GM06990 (cell line): Measurements from ENCODE around the gene ATP6V1G2.
"Not testable (repeated sequence)": the region's sequence is repeated elsewhere in the genome, so short reads cannot be mapped to it uniquely, and the experiment has no call there.

ENCODE experiments used
- DNase-seq: peaks from one replicate; pipeline ENCODE4 v3.0.0-alpha.2; 2011; ENCODE audit not compliant: insufficient read length; ENCODE audit errors: extremely low read depth
- H3K27me3 ChIP-seq: replicated peaks from 2 replicates; pipeline ENCODE4 v1.6.0; 2011; ENCODE audit warnings: low read length; ENCODE audit not compliant: control insufficient read depth, insufficient read depth
- H3K36me3 ChIP-seq: 2 replicates; pipeline ENCODE4 v1.5.1; 2011; ENCODE audit warnings: low read length; ENCODE audit not compliant: control insufficient read depth, insufficient read depth
- H3K4me3 ChIP-seq: replicated peaks from 2 replicates; pipeline ENCODE4 v1.5.1; 2011; ENCODE audit warnings: low read depth, mild to moderate bottlenecking, control low read depth, low read length
- TF ChIP-seq, protein P1 (sequence below): IDR thresholded peaks from 2 replicates; pipeline ENCODE4 v1.5.1; 2011; ENCODE audit warnings: low read length, control low read depth, mild to moderate bottlenecking, inconsistent platforms; ENCODE audit not compliant: insufficient read depth, poor library complexity, severe bottlenecking

Gene ATP6V1G2

DNA sequence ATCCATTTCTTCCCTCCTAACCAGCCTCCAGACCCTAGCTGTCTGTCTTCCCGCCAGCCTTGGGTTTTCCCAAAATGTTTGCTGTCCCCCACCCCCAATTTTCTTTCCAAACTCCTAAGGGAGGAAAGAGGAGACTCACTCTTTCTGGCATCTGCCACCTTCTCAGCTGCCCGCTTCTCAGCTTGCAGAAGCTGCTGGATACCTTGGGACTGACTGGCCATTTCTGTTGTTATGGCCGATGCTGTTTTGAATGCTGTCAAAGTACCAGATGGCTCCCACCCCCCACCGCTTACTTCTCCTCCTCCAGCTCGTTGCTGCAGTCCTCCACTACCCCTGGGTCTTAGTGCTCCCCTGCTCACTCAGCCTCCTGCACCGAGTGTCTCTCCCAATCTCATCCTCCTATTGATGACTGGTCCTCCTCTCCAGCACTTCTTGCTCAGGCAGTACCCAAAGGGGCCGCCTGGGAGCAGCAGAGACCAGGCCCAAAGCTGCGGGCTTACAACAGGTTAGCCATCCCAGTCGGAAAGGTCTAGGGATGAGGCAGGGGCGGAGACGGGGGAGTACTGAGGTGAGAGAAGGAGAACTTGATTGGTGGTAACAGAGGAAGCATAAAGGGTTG lies at the start of gene ATP6V1G2:
TSS of gene ATP6V1G2 (minus strand) at position 270 of the 619 bp plus-strand sequence. CDS start at position 221, 49 bp downstream.
- TF ChIP-seq, protein P1, sequence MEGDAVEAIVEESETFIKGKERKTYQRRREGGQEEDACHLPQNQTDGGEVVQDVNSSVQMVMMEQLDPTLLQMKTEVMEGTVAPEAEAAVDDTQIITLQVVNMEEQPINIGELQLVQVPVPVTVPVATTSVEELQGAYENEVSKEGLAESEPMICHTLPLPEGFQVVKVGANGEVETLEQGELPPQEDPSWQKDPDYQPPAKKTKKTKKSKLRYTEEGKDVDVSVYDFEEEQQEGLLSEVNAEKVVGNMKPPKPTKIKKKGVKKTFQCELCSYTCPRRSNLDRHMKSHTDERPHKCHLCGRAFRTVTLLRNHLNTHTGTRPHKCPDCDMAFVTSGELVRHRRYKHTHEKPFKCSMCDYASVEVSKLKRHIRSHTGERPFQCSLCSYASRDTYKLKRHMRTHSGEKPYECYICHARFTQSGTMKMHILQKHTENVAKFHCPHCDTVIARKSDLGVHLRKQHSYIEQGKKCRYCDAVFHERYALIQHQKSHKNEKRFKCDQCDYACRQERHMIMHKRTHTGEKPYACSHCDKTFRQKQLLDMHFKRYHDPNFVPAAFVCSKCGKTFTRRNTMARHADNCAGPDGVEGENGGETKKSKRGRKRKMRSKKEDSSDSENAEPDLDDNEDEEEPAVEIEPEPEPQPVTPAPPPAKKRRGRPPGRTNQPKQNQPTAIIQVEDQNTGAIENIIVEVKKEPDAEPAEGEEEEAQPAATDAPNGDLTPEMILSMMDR = peak; percentile 97
- DNase-seq = peak; percentile 85
- Histone ChIP-seq H3K4me3 (peak within 1 kb of the TSS; percentile 53), H3K27me3 (no peaks in the 10 kb centered on the region), H3K36me3 (no peaks in the 10 kb centered on the region)

DNA sequence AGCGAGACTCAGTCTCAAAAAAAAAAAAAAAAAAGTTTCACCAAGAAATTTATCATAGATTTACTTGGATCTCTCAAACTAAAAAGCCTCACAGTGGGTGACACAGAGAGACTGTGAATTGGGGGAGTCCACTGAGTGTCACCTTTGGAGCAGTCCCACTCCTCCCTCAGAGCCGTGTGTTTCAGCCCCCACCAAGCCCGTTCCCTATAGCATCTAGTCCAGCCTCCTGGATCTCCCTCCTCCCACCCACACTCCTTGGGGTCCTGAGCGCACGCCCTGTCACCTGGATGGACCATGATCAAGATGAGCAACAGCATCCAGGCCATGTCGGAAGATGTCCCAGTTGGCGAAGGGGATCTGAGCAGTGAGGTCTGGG lies 46.0 kb upstream of the ATP6V1G2 start:
- TF ChIP-seq, protein P1 = no peak
- Histone ChIP-seq H3K4me3 (no peak overlapping the region), H3K27me3 (no peaks in the 10 kb centered on the region), H3K36me3 (no peaks in the 10 kb centered on the region)
- no peak for DNase-seq

DNA sequence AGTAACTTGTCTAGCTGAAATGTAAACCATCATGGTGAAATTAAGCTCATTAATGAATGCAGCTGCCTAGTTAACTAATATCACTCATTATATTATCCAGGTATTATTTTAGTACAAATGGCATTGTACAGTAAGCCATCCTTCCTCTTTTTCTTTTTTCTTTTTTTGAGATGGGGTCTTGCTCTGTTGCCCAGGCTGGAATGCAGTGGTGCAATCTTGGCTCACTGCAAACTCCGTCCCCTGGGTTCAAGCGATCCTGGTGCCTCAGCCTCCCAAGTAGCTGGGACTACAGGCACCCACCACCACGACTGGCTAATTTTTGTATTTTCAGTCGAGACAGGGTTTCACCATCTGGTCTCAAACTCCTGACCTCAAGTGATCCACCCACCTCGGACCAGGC lies 44.3 kb upstream of the ATP6V1G2 start:
- H3K36me3 ChIP-seq, H3K4me3 ChIP-seq, DNase-seq, H3K27me3 ChIP-seq: not testable (repeated sequence)

DNA sequence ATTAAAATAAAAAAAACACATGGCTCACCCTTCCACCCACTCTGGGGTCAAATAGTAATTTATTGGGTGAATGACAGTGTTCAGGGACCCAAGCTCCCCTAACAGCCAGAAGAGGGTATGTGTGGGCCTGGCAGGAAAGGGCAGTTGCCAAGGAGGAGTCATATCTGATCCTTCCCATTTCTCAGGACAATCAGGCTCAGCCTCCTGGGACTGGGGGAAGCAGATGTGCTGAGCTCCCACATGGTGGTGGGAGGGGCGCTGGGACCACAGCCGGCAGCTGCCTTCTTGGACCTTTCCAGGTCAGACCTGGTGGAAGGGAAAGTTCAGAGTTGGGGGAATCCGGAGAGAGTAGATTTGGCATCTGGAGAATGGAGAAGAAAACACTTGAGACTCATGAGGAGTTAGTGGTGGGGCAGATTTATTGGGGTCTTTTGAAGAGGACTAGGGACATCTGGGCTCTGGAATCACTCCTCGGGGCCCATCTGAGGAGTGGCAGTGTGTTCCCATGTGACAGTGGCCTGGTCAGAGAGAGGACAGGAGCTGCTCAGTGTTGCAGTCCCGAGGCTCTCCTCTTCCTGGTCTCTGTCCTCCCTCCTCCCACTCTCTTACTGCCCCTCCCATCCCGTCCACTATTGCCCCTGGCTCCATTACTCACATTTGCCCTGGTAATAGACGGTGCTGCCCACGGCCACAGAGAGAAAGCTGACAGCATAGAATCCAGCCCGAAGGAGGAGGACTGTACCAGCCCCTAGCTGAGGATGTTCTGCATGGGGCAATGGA lies 42.7 kb upstream of the ATP6V1G2 start:
- no peaks in the 10 kb centered on the region for H3K27me3 ChIP-seq
- no peaks in the 10 kb centered on the region for H3K36me3 ChIP-seq
- DNase-seq = no peak
- H3K4me3 ChIP-seq = no peak overlapping the region
- TF ChIP-seq, protein P1 = no peak

DNA sequence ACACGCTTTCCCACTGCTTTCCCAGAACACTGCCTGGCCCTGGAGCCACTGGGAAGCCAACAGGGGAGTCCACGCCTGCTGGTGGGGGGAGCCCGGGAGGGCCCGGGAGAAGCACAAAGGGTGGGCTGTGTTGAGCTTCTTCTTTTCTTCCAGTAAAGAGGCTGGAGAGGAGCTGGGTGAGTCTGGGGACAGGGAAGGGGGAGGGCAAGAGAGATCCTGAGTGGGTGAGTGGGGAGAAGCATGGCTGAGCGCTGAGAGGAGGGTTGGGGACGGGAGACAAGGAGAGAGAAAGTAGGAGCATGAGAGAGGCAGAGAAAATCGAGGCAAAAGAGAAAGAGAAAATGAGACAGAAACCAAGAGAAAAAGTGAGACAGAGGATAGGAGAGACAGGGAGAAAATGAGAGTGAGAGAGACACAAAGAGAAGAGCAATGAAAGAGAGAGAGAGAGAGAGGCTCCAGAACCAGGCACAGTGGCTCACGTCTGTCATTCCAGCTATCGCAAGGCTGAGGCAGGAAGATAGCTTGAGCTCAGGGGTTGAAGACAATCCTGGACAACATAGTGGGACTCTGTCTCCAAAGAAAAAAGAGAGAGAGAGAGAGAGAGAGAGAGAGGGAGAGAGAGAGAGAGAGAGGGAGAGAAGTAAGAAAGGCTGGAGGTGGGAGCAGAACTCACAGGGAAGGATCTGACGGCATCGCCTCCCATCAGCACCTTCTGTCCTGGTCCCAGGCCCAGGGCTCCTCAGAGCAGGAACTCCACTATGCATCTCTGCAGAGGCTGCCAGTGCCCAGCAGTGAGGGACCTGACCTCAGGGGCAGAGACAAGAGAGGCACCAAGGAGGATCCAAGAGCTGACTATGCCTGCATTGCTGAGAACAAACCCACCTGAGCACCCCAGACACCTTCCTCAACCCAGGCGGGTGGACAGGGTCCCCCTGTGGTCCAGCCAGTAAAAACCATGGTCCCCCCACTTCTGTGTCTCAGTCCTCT lies 41.7 kb upstream of the ATP6V1G2 start:
- Histone ChIP-seq H3K36me3 (no peaks in the 10 kb centered on the region), H3K27me3 (no peaks in the 10 kb centered on the region), H3K4me3 (peak overlapping the region; percentile 40)
- TF ChIP-seq, protein P1 = no peak
- DNase-seq = no peak
